Activated T-helper 1 cell treated with anti-CD3 and anti-CD28 coated beads, Interleukin-12 subunit alpha, Interleukin-12 subunit beta, Interleukin-2, Interleukin-4 antibody, amounts not matched to agents 30 ng/mL and 10 ng/mL and 1 ng/mL, durations not matched to agents 14 hours and 24 hours and 36 hours (primary cell): ENCODE data around the gene BIK. TPM values are rescaled to one million over a fixed set of nuclear protein-coding genes. Genes with fewer than 3 reads are reported as not detected.
A peak's percentile ranks its signal among the peaks of the same experiment; 100 is the strongest.
"Not testable (repeated sequence)": the region's sequence is repeated elsewhere in the genome, so short reads cannot be mapped to it uniquely, and the experiment has no call there.

Experiments
- DNase-seq: peaks from one replicate; pipeline ENCODE4 v3.0.0; 2021; ENCODE audit warnings: low spot score
- H3K27ac Mint-ChIP-seq: one replicate; pipeline ENCODE4 v1.8.0; 2021; ENCODE audit warnings: mild to moderate bottlenecking, mixed read lengths
- H3K27me3 Mint-ChIP-seq: one replicate; pipeline ENCODE4 v1.8.0; 2022; ENCODE audit warnings: mild to moderate bottlenecking, moderate library complexity, mixed read lengths; ENCODE audit not compliant: insufficient read depth
- H3K36me3 Mint-ChIP-seq: one replicate; pipeline ENCODE4 v1.8.0; 2021; ENCODE audit warnings: low read depth, mixed read lengths
- H3K4me1 Mint-ChIP-seq: one replicate; pipeline ENCODE4 v1.8.0; 2021; ENCODE audit warnings: low read depth, mixed read lengths
- H3K4me3 Mint-ChIP-seq: one replicate; pipeline ENCODE4 v1.8.0; 2021; ENCODE audit warnings: mild to moderate bottlenecking, moderate library complexity, mixed read lengths
- H3K9me3 Mint-ChIP-seq: one replicate; pipeline ENCODE4 v1.8.0; 2021; ENCODE audit warnings: mixed read lengths
- intact Hi-C: fragments of 100-400 bp; cut with micrococcal nuclease; formaldehyde crosslinking; loops from one replicate; pipeline ENCODE4 v1.15.1; 2024
- total RNA-seq: library from RNA; stranded (reverse); gene quantifications from 2 replicates; pipeline ENCODE4 v1.2.3, GENCODE V29; 2022

Gene BIK
- total RNA-seq, 1 donor from 2014 or later, result 2.5 TPM

- Mint-ChIP-seq H3K36me3 (peaks cover 5% of the 10 kb centered on the region), H3K27me3 (no peaks in the 10 kb centered on the region), H3K4me1 (peaks cover 18% of the 10 kb centered on the region), H3K4me3 (peak overlapping the region; percentile 73), H3K9me3 (no peaks in the 10 kb centered on the region), H3K27ac (peak overlapping the region; percentile 26)
- intact Hi-C loops, result loop anchor here (1.0 to 10.0 kb wide), 2 partner anchors 310 to 425 kb away; no protein-coding TSS in a partner anchor
- peak; percentile 31 for DNase-seq
Measured at GRCh38 chr22:43090130-43090789, 20.3 kb upstream of the BIK start.

DNA sequence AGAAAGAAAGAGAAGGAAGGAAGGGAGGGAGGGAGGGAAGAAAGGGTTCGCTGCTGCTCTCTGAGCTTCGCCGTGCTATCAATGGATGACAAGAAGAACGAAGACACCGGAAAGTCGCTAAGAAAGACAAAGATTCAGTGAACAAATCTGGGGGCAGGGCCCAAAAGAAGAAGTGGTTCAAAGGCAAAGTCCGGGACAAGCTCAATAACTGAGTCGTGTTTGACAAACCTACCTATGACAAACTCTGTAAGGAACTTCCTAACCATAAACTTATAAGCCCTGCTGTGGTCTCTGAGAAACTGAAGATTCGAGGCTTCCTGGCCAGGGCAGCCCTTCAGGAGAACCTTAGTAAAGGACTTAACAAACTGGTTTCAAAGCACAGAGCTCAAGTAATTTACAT, 18.5 kb upstream of the BIK start:
- Mint-ChIP-seq H3K4me1 (peaks cover 7% of the 10 kb centered on the region), H3K4me3 (no peak overlapping the region), H3K27me3 (no peaks in the 10 kb centered on the region), H3K27ac (no peak overlapping the region), H3K36me3 (peaks cover 5% of the 10 kb centered on the region), H3K9me3 (peaks cover 8% of the 10 kb centered on the region)
- intact Hi-C loops, result loop anchor here (10.0 kb wide), 1 partner anchor 427 kb away; no protein-coding TSS in a partner anchor
- DNase-seq, result no peak

- no peaks in the 10 kb centered on the region for H3K27me3 Mint-ChIP-seq
- intact Hi-C loops, result loop anchor here (10.0 kb wide), 1 partner anchor 429 kb away; no protein-coding TSS in a partner anchor
Measured at GRCh38 chr22:43094085-43094484, 16.5 kb upstream of the BIK start.

GRCh38 chr22:43094551-43094950, 16.0 kb upstream of the BIK start:
- H3K4me1 Mint-ChIP-seq, result no peaks in the 10 kb centered on the region
- peaks cover 2% of the 10 kb centered on the region for H3K36me3 Mint-ChIP-seq
- intact Hi-C loops, result loop anchor here (10.0 kb wide), 1 partner anchor 430 kb away; no protein-coding TSS in a partner anchor
- no peak overlapping the region for H3K4me3 Mint-ChIP-seq
- no peaks in the 10 kb centered on the region for H3K27me3 Mint-ChIP-seq
- H3K9me3 Mint-ChIP-seq, result peaks cover 8% of the 10 kb centered on the region
- no peak overlapping the region for H3K27ac Mint-ChIP-seq
- no peak for DNase-seq

More at GRCh38 chr22:43094085-43094484, 16.5 kb upstream of the BIK start:
- DNase-seq, result no peak
- Mint-ChIP-seq H3K9me3 (peaks cover 8% of the 10 kb centered on the region), H3K36me3 (peaks cover 2% of the 10 kb centered on the region), H3K4me3 (no peak overlapping the region), H3K27ac (no peak overlapping the region), H3K4me1 (no peaks in the 10 kb centered on the region)

DNA sequence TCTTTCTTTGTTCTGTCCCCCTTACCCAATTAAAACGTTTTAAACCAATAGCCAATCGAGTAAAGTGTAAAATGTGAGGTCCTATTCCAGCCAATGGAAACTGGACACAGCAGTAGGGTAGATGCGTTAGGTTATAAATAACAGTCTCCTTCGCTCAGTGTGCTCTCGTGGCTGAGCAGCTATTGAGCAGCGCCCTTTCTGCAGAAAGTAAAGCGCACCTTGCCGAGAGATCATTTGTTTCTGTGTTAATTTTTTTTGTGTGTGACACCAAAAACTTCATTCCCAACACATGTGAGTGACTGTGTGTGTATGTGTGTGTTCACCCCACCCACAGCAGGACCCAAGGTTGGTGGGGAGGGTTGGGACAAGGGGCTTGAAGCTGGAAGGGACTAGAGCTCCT, 14.1 kb upstream of the BIK start:
- Mint-ChIP-seq H3K4me1 (peaks cover 6% of the 10 kb centered on the region), H3K4me3 (no peak overlapping the region), H3K9me3 (peaks cover 8% of the 10 kb centered on the region), H3K27me3 (no peaks in the 10 kb centered on the region), H3K36me3 (peaks cover 2% of the 10 kb centered on the region), H3K27ac (no peak overlapping the region)
- intact Hi-C loops, result loop anchor here (10.0 kb wide), 1 partner anchor 432 kb away; no protein-coding TSS in a partner anchor
- no peak for DNase-seq

- H3K4me3 Mint-ChIP-seq, result no peak overlapping the region
- H3K27me3 Mint-ChIP-seq, result no peaks in the 10 kb centered on the region
- H3K27ac Mint-ChIP-seq, result no peak overlapping the region
- H3K4me1 Mint-ChIP-seq, result peaks cover 6% of the 10 kb centered on the region
- DNase-seq, result no peak
- intact Hi-C loops, result loop anchor here (10.0 kb wide), 1 partner anchor 434 kb away; no protein-coding TSS in a partner anchor
- H3K9me3 Mint-ChIP-seq, result peaks cover 8% of the 10 kb centered on the region
- peaks cover 2% of the 10 kb centered on the region for H3K36me3 Mint-ChIP-seq
Measured at GRCh38 chr22:43098356-43098755, 12.2 kb upstream of the BIK start.

GRCh38 chr22:43099095-43099494, 11.5 kb upstream of the BIK start:
- Mint-ChIP-seq H3K9me3 (peaks cover 8% of the 10 kb centered on the region), H3K4me1 (peaks cover 12% of the 10 kb centered on the region), H3K4me3 (no peak overlapping the region), H3K36me3 (peaks cover 2% of the 10 kb centered on the region), H3K27me3 (no peaks in the 10 kb centered on the region), H3K27ac (no peak overlapping the region)
- no peak for DNase-seq
- intact Hi-C loops, result loop anchor here (10.0 kb wide), 1 partner anchor 434 kb away; no protein-coding TSS in a partner anchor

GRCh38 chr22:43100225-43100624, 10.3 kb upstream of the BIK start:
- Mint-ChIP-seq H3K36me3 (peaks cover 2% of the 10 kb centered on the region), H3K27ac (no peak overlapping the region), H3K27me3 (no peaks in the 10 kb centered on the region), H3K9me3 (peaks cover 8% of the 10 kb centered on the region), H3K4me1 (peaks cover 15% of the 10 kb centered on the region), H3K4me3 (no peak overlapping the region)
- no peak for DNase-seq
- intact Hi-C loops, result no loop called here

- Mint-ChIP-seq H3K4me3 (no peak overlapping the region), H3K4me1 (peaks cover 15% of the 10 kb centered on the region), H3K27me3 (no peaks in the 10 kb centered on the region), H3K36me3 (no peaks in the 10 kb centered on the region), H3K27ac (no peak overlapping the region), H3K9me3 (peaks cover 2% of the 10 kb centered on the region)
- no peak for DNase-seq
- intact Hi-C loops, result no loop called here
Measured at GRCh38 chr22:43101306-43101705, 9.2 kb upstream of the BIK start.

DNA sequence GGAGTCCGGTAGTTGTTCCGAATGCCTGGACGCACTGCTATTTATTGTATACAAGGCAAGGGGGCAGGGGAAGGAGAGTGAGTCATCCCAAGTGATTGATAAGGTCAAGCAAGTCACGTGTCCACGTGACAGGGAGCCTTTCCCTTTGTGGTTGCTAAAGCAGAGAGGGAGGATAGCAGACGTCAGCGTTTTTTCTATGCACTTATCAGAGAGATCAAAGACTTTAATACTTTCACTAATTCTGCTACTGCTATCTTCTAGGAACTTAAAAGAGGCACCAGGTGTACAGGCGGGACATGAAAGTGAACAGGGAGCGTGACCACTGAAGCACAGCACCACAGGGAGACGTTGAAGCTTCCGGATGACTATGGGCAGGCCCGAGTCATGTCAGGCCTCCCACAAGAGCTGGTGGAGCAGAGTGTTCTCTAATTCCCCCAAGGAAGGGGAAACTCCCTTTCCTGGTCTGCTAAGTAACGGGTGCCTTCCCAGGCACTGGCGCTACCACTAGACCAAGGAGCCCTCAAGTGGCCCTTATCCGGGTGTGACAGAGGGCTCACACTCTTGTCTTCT, 6.4 kb upstream of the BIK start:
- H3K36me3 Mint-ChIP-seq, intact Hi-C loops, H3K27ac Mint-ChIP-seq, H3K9me3 Mint-ChIP-seq, H3K4me3 Mint-ChIP-seq, DNase-seq: not testable (repeated sequence)
- Mint-ChIP-seq H3K27me3 (peaks cover 10% of the 10 kb centered on the region), H3K4me1 (peaks cover 15% of the 10 kb centered on the region)

DNA sequence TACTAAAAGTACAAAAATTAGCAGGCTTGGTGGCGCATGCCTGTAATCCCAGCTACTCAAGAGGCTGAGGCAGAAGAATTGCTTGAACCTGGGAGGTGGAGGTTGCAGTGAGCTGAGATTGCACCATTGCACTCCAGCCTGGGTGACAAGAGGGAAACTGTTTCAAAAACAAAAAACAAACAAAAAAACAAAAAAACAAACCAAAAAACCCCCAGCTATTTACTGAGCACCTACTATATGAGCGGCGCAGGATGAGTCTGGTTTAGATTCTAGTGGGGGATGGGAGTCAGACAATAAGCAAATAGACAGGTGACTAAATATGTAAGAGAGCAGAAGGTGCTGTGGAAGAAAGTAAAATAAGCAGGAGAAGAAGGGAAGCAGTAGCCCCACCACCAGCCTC, 5.6 kb upstream of the BIK start:
- H3K9me3 Mint-ChIP-seq, intact Hi-C loops, H3K27ac Mint-ChIP-seq, H3K36me3 Mint-ChIP-seq, DNase-seq, H3K4me3 Mint-ChIP-seq: not testable (repeated sequence)
- peaks cover 15% of the 10 kb centered on the region for H3K4me1 Mint-ChIP-seq
- H3K27me3 Mint-ChIP-seq, result peaks cover 15% of the 10 kb centered on the region

DNA sequence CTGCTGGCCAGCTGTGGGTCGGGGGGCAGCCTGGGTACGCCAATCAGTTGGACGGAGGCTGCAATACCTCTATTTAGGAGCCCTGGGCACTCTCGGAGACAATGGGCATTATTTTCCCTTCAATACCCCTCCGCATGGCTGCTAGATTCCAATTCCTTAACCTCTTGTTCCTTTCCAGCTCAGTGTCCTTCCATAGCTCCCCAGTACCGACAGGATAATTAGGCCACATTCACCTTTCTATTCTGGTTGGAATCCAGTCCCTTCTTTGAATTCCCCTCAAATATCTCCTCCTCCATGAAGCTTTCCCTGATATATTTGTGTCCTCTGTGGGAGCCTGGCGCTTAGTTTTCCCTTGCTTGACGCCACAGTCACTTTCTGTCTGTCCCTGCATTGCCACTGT, 4.2 kb upstream of the BIK start:
- Mint-ChIP-seq H3K4me1 (peaks cover 10% of the 10 kb centered on the region), H3K27me3 (peaks cover 20% of the 10 kb centered on the region), H3K27ac (no peak overlapping the region), H3K4me3 (no peak overlapping the region), H3K9me3 (no peaks in the 10 kb centered on the region), H3K36me3 (no peaks in the 10 kb centered on the region)
- DNase-seq, result no peak
- intact Hi-C loops, result no loop called here

GRCh38 chr22:43109511-43109910, 1.0 kb upstream of the BIK start:
- intact Hi-C loops, result no loop called here
- Mint-ChIP-seq H3K4me3 (peak overlapping the region; percentile 45), H3K9me3 (no peaks in the 10 kb centered on the region), H3K27me3 (peaks cover 41% of the 10 kb centered on the region), H3K4me1 (no peaks in the 10 kb centered on the region), H3K36me3 (no peaks in the 10 kb centered on the region), H3K27ac (no peak overlapping the region)
- no peak for DNase-seq
